Activated T-cell treated with anti-CD3 and anti-CD28 coated beads for 1 hour (primary cell): Measurements from ENCODE around the gene CTCF.
A peak's percentile ranks its signal among the peaks of the same experiment; 100 is the strongest.
"Not testable (repeated sequence)": the region's sequence is repeated elsewhere in the genome, so short reads cannot be mapped to it uniquely, and the experiment has no call there.

ENCODE experiments used
- DNase-seq: peaks from one replicate; pipeline ENCODE4 v3.0.0-alpha.2; 2020; ENCODE audit warnings: low read depth

CTCF gene

GRCh38 chr16:67562526-67562917 is at the start of gene CTCF:
Gene CTCF (plus strand): TSS chr16:67562526. CDS start chr16:67610833, 48,307 bp downstream.
- peak; percentile 72 for DNase-seq

GRCh38 chr16:67513892-67514291 is 48.4 kb upstream of the CTCF start:
- not testable (repeated sequence) for DNase-seq

GRCh38 chr16:67514382-67514828 is 47.9 kb upstream of the CTCF start:
- peak; percentile 78 for DNase-seq

- DNase-seq, result no peak
Measured at GRCh38 chr16:67516296-67517154, 45.8 kb upstream of the CTCF start.

- DNase-seq, result no peak
Measured at GRCh38 chr16:67517155-67517445, 45.2 kb upstream of the CTCF start.

GRCh38 chr16:67517661-67518423 is 44.5 kb upstream of the CTCF start:
- DNase-seq, result no peak

- no peak for DNase-seq
Measured at GRCh38 chr16:67518676-67519075, 43.6 kb upstream of the CTCF start.

GRCh38 chr16:67519242-67519641 is 43.1 kb upstream of the CTCF start:
- DNase-seq, result no peak

- peak; percentile 98 for DNase-seq
Measured at GRCh38 chr16:67521095-67521804, 41.1 kb upstream of the CTCF start.

GRCh38 chr16:67525176-67525860 is 37.0 kb upstream of the CTCF start:
- DNase-seq, result no peak

- no peak for DNase-seq
Measured at GRCh38 chr16:67526149-67526791, 36.1 kb upstream of the CTCF start.

GRCh38 chr16:67528222-67528869 is 34.0 kb upstream of the CTCF start, which contains the start of gene RIPOR1:
Gene RIPOR1 (plus strand): TSS chr16:67528829. CDS start chr16:67538447, 9,618 bp downstream.
- DNase-seq, result no peak

GRCh38 chr16:67528870-67529581 is 33.3 kb upstream of the CTCF start:
- DNase-seq, result no peak

- DNase-seq, result no peak
Measured at GRCh38 chr16:67529582-67530012, 32.7 kb upstream of the CTCF start.

GRCh38 chr16:67530013-67530939 is 32.0 kb upstream of the CTCF start:
- no peak for DNase-seq

- DNase-seq, result no peak
Measured at GRCh38 chr16:67531247-67531646, 31.1 kb upstream of the CTCF start.

- no peak for DNase-seq
Measured at GRCh38 chr16:67533024-67533560, 29.2 kb upstream of the CTCF start.

- DNase-seq, result not testable (repeated sequence)
Measured at GRCh38 chr16:67533987-67534386, 28.3 kb upstream of the CTCF start.

GRCh38 chr16:67534431-67534830 is 27.9 kb upstream of the CTCF start:
- DNase-seq, result no peak
